HG03521 (cell line): Measurements from ENCODE around the gene SMYD3.

ENCODE experiments used
- ATAC-seq: cut with Tn5 transposase; IDR thresholded peaks from one replicate; pipeline ENCODE4 v1.9.1; 2021; ENCODE audit warnings: mild to moderate bottlenecking, moderate library complexity; ENCODE audit not compliant: unreplicated experiment

Gene SMYD3

DNA sequence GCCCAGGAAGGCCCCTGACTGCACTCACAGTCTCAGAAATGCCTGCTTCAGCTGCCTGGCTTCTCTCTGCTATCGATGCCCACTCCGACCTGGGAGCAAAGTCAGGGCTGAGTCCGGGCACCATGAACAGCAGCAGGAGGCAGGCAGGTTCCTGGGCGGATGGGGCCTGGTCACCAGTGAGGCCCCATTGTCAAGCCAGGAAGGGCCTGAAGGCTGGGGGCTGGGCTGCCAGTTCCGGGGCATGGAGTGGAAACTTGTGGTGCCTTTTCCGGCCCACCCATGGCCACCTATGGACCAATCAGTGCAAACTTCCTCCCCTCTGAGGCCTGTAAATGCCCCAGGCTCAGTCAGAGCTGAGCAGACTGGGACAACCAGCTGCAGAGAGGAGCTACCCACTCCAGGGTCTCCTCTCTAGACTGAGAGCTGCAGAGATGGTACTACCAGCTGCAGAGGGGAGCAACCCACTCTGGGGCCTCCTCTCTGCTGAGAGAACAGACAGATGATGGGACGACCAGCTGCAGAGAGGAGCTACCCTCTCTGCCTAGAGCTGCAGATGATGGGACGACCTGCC lies 286.5 kb downstream of the SMYD3 start:
- ATAC-seq: no peak

DNA sequence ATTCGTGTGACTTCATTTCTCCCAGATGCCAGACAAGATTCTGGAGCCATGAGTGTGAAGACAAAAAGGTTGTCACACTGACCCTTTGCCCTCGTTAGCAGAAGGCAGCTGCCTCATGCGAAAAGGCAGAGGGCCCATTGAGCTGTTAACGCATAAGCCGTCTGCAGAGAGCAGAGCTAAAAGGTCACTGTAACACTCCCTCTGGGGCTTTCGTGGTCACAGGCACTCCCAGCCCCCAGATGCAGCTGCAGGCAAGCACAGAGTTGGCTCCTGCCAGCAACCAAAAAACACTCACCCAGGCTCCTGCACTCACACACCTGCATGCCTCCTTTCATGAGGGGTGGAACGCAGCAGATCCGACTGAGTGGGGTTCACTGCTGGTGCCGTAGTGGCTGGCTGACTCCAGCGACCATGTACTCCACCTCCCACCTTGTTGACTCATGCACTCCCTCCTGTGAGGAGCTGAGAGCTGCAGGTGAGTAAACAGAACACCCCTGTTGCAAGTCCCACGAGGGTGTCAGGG lies 287.5 kb downstream of the SMYD3 start:
- peak; percentile 54 for ATAC-seq

DNA sequence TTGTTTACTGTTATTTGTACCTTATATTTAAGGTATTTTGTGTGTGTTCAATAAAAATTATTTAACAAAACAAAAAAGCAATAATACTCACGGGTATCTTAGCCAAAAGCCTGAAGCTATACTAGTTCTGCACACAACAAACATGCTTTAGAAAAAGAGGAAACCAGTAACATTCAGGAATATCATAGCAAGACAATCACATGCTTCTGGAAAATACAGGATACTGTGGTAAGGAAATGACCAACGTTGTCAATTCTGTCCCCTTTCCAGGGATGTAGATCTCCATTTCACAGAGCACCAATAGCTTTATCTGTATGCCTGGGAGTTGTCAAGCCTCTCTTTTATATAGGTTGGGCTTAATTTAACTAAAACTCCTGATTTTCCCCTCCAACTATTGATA lies 288.4 kb downstream of the SMYD3 start:
- no peak for ATAC-seq

DNA sequence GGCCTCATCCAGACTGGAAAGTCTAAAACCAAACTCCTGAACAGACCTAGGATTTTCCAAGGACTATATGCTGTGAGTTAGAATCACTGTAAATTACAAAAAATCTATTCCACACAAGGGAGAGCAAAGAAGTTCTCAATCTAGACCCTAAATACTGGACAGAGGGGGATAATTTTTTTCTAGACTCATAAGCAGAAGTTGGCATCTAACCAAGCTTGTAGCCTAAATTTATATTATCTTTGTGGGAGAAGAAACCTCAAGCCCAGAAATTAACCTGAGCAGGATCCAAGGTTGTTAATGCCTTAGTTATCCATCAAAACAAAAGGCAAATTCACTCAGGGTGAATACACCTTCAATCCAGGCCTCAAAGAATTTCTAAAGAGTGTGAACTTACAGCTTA lies 290.2 kb downstream of the SMYD3 start:
- ATAC-seq: no peak

DNA sequence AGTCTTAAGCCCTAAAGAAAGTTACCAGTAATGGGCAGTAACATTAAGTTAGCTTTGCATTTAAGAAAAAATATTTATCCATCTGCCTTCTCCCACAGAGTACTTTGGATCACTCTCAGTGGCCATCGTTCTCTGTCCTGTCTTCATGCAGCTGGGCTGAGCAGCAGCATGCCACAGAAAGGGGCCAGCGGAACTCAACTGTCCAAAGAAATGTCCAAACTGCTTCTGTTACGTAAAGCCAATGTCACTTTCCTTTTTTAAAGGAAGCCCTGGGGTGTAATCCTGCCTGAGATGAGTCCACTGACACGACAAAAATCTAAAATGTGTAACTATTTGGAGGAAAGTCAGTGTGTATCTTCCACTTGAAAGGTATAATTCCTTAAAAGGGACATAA lies 291.6 kb downstream of the SMYD3 start:
- no peak for ATAC-seq

DNA sequence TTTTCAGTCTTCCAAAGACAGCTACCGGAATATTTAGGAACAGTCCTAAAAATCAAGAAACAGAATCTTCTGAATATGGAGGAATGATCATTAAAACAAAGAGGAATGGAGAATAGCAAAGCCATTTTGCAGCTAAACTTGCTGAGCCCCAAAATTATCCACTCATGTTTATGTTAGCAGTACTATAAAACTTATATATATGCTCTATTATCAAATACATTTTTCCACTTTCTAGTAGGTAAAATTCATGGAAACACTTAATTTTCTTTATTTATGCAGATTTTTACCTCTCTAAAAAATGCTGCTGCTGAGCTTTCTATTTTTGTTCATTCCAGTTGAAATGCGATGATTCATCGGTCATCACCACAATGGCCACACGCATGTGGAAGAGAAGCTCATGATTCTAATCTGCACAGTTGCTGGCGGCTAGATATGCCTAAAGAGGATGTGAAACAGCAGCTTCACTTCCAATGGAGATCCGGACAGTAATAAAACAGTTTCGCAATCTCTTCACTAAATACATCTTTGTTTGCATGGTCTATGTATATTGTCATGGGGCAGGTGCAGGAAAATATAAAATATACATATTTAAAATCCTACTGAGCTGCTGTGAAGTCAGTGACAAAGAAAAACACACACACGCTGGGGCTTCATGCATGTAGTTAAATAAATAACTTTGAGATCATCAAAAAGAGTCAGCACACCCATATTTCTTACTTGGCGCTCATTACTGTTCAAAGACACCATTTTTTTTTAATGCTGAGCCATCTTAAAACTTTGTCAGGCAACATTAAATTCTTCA lies 292.2 kb downstream of the SMYD3 start:
- peak; percentile 94 for ATAC-seq

DNA sequence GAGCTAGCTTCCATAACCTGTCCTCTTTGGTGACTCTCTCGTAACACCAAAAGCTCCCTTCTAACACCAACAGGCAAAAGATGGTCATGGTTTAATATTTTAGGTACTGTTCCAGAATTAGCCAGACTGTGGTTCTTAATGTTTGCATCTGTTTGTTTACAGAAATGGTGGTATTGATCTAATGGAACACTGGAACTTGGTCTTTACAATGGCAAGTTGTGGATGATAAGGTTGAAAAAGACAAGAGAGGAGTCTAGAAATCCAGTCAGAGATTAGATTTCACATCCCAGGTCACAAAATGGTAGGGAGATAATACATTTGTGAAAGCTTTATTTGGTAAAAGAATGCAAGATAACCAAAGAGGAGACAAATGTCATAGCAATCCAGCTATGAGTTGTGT lies 293.1 kb downstream of the SMYD3 start:
- ATAC-seq: no peak

DNA sequence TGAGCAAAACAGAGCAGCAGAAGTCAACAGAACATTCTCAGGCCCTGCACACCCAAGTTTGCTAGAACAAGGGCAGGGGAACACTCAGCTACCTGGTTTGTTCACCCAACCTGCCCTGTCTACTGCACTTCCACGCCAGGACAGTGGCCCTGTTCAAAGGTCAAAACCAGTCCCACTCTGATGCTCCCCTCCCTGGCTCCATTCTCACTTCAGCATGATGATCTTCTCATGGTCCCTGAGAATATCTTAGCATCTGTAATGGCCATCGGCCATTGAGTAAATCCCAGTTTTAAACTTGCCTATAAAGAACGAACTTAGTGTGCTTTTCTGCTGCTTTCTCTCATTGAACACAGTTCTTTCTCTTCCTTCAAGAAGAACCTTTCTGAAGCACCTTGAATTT lies 293.6 kb downstream of the SMYD3 start:
- no peak for ATAC-seq

DNA sequence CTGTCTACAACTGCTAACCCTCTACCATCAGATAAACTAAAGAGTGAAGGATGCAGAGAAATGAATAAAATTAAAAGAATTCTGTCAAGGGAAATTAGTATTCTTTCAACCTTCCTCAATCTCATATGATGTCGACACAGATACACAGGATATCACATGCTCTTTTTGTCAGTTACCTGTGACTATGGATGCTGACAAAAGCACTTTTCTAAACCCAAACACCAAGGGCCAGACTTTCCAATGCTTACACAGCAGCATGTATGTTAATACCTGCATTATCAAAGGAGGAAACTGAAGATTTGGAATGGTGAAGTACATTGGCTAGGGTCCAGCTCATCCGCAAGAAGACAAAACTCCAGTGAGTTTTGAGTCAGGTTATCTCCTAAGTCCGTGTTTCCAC lies 294.0 kb downstream of the SMYD3 start:
- no peak for ATAC-seq

DNA sequence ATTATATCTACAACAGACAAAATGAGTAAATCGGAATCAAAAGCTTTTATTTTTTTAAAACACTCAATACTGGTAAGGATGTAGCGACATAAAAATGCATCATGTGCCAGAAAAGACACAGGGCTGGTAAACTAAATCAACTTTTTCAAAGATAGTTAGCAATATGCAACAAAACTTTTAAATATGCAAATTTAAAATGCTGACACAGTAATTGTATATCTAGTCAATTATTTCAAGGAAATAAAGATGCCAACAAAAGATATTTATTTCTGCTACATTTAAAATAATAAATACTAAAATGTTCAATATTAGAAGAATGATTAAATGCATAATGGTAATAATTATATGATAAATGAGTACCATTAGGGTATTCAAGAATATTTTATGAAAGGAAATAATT lies 295.1 kb downstream of the SMYD3 start:
- no peak for ATAC-seq

DNA sequence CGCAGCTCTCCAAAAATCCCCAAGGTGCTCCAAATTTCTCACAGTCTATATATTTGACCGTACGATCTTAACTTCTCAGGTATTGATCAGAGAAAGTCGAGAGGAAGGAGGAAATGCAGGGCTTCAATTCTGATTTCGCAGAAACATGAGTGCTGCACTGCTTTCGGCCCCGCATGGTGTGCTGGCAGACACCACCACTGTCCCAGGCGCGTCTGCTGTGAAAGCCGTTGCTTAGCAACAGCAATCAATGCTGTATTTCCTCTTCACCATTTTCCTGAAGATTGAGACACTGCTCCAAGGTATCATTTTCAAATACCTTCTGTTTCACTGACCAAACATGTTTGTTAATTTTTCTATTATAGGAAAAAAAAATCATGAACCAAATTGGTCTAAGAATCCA lies 296.3 kb downstream of the SMYD3 start:
- no peak for ATAC-seq

DNA sequence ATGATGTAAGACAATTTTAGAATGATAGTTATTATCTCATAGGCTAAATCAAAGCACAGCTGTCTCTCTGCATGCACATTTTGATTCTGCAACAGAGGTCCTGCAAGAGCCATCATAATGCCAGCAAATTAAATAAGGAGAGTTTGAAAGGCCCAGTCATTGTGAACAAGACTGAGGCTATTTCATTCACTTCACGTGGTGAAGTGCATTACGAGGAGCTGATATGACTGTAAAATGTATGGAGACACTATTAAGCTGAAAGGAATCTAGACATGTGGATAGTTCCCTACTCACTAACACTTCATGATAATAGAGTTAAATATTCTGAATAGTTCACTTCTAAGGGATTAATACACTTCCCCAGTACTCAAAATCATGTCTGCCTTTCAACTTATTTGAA lies 299.0 kb downstream of the SMYD3 start:
- no peak for ATAC-seq

DNA sequence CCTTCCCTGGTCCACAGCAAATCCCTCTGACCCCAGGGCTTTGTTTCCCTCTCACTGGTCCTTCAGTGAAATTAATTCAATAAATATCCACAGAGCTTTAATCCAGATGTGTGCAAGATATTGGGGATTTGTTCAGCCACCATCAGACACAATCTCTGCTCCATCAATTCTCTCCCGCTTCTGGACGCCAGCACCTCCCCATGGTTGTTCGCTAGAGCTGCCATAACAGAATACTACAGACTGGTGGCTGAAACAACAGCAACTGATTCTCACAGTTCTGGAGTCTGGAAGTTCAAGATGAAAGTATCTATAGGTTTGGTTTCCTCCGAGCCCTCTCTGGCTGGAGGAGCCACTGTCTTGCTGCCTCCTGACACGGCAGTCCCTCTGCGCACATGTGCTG lies 303.9 kb downstream of the SMYD3 start:
- no peak for ATAC-seq

DNA sequence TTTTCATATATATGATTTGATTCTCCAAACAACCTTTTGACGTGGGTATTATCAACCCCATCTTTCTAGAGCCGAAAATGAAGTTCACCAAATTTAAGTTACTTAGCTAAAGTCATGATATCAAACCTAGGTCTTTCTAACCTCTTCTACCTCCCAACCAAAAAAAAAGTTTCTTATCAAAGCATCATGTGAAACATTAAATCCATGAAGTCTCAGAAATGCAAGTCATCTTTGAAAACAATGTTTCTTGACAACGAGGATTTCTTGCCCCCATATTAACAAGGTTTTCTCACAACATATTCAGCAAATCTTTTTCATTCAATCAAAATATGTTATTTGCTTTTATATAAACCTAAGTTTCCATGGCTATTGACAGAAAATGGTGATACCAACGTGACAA lies 306.3 kb downstream of the SMYD3 start:
- no peak for ATAC-seq

DNA sequence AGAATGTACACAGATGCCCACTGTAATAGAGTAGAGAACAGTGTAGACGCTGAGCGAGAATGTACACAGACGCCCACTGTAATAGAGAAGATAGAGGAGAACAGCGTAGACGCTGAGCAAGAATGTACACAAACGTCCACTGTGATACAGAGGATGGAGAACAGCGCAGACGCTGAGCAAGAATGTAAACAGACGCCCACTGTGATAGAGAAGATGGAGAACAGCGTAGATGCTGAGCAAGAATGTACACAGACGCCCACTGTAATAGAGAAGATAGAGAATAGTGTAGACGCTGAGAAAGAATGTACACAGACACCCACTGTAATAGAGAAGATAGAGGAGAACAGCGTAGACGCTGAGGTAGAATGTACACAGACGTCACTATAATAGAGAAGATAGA lies 306.9 kb downstream of the SMYD3 start:
- ATAC-seq: no peak

DNA sequence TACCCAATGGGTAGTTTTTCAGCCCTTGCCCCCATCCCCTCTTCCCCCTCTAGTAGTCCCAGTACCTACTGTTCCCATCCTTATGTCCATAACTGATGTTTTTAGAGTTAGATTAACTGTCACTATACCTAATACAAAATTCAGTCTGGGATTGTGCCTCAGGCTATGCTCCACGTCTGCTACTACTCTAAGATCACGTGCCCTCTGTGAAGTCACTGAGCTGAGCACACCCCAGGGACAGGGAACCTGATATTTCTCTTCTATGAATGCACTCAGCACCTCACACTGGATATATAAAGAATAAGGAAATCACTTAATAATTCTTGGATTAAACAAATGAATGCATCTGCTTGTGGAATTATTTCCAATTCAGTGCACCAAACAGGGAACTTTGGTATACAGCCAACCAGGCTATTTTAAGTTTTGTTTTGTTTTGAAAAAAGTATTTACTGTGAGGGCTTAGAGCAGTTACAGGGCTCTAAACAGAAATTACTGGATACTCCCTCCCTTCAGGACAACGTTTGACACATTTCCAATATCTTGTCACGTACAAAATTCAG lies 307.9 kb downstream of the SMYD3 start:
- ATAC-seq: no peak

DNA sequence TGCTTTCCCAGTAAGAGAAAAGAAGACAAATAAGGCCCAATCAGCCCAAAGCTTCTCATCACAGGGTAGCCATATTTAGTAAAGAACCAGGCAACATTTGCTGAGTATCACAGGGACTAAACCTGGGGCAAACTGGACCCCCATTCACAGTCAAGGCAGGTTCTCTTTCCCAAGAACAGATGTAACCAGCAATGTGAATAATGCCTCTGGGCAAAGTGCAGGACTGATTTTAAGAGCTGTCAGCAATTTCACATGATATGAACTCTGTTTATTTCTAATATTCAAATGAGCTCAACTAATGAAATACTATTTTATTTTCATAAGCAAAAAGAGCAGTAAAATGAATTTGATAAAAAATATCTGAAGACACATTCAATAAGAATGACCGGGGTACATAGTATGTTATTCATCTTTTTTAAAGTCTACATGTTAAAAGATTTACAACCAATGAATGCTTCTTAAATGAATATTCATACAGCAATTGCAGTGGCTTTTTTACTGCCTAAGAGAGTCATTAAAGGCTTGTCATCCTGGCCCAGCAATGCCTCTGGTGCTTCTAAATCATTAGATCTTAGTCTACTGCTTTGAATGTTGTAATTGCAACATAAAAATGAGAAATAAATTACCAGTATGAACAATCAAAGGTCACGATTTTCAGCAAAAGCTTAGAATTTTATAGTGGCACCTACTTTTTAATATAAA lies 308.8 kb downstream of the SMYD3 start:
- no peak for ATAC-seq

DNA sequence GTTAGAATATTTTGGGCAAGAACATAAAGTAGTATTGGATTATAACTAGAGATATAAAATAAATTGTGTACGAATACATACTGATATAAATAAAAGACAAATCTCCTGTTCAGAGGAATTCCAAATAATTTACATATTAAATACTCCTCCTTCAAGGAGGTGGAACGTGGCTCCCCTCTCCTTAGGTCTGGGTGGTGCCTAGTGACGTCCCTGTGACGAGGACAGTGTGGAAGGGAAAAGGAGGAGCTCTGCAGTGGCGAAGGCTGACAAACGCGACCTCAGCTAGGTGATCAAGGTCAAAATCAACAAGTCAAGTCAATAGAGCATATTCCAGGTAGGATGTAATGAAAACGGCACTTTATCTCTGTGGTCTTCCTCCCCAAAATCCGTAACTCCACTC lies 310.0 kb downstream of the SMYD3 start:
- ATAC-seq: no peak

DNA sequence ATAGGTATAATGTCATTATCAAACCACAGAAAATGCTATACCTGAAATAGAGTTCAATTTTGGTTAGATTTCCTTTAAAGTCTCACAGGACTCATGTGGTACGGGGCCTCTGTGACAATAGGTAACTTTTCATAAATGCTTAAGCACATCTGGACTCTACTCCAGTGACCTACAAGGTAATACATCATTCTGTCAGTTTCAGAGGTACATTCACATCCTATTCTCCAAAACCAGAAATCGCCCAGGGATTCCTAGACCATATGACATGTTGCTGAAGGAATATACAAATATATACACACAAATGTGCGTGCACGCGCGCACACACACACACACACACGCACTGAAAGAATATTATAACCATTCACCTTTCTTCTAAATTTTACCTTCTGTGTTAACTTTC lies 311.8 kb downstream of the SMYD3 start:
- no peak for ATAC-seq

DNA sequence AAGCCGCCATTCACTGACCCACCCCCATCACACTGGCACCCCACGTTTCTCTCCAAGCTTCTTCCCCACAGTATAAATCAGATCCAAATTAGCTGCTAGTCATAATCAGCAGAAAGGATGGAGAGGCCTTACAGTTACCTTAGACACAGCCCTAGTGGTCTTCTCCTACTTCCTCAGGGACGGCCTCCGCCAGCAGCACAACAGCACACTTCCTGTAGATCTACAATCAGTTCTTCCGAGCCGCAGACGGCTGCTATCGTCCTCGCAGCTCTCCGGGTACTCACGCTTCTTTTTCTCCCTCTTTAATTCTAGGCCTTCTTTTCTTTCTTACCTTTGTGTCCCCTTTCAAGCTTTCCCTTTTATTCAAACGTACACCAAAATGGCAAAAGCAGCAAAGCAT lies 313.5 kb downstream of the SMYD3 start:
- no peak for ATAC-seq

DNA sequence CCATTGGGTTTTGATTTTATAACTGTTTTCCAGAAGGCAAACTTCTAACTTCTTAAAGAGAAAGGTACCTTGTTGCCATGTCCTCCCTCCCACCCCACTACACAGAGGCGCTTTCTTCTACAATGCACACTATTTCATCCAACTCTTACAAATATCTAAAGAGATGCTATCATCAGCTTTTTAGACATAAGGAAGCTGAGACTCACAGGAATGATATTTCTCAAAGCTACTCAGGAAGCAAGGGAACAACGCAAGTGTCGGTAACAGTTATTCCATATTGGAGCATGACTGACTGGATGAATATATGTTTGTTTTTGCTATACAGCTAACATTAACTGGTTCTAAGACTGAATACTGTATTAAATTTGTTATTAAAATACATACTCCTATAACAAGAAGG lies 318.0 kb downstream of the SMYD3 start:
- no peak for ATAC-seq
